Hepatocyte (in vitro differentiated cells): ENCODE measurements around the gene TACC2. TPM values are rescaled to one million over a fixed set of nuclear protein-coding genes. Genes with fewer than 3 reads are reported as not detected.
A peak's percentile ranks its signal among the peaks of the same experiment; 100 is the strongest.

ENCODE experiments used
- DNase-seq: peaks from one replicate; pipeline ENCODE4 v3.0.0-alpha.2; 2016; ENCODE audit warnings: low spot score
- H2AFZ ChIP-seq: fragments of 200-600 bp; sonication (generic); 2 replicates; pipeline ENCODE4 v1.6.0; 2016; ENCODE audit warnings: antibody characterized with exemption, mild to moderate bottlenecking
- H3K27ac ChIP-seq: fragments of 200-600 bp; sonication (generic); 2 replicates; pipeline ENCODE4 v1.5.1; 2016; ENCODE audit warnings: mild to moderate bottlenecking
- H3K27me3 ChIP-seq: fragments of 200-600 bp; sonication (generic); 2 replicates; pipeline ENCODE4 v1.6.1; 2016
- H3K36me3 ChIP-seq: fragments of 200-600 bp; sonication (generic); replicated peaks from 2 replicates; pipeline ENCODE4 v1.5.1; 2016; ENCODE audit warnings: low read depth; ENCODE audit not compliant: insufficient read depth
- H3K4me1 ChIP-seq: fragments of 200-600 bp; sonication (generic); 2 replicates; pipeline ENCODE4 v1.5.1; 2016; ENCODE audit warnings: mild to moderate bottlenecking, moderate library complexity; ENCODE audit not compliant: insufficient read depth
- H3K4me2 ChIP-seq: fragments of 200-600 bp; sonication (generic); 2 replicates; pipeline ENCODE4 v1.6.0; 2016
- H3K4me3 ChIP-seq: fragments of 200-600 bp; sonication (generic); 2 replicates; pipeline ENCODE4 v1.5.1; 2016; ENCODE audit warnings: mild to moderate bottlenecking
- H3K79me2 ChIP-seq: fragments of 200-600 bp; sonication (generic); 2 replicates; pipeline ENCODE4 v1.6.0; 2017; ENCODE audit warnings: mild to moderate bottlenecking
- H3K9me2 ChIP-seq: fragments of 200-600 bp; sonication (generic); replicated peaks from 2 replicates; pipeline ENCODE4 v1.6.0; 2017; ENCODE audit warnings: mild to moderate bottlenecking; ENCODE audit not compliant: insufficient read depth
- H3K9me3 ChIP-seq: fragments of 200-600 bp; sonication (generic); 2 replicates; pipeline ENCODE4 v1.5.1; 2016; ENCODE audit warnings: low read depth, mild to moderate bottlenecking
- H4K20me1 ChIP-seq: fragments of 200-600 bp; sonication (generic); 2 replicates; pipeline ENCODE4 v1.6.0; 2016; ENCODE audit warnings: mild to moderate bottlenecking; ENCODE audit not compliant: insufficient read depth, poor library complexity, severe bottlenecking
- CTCF ChIP-seq: fragments of 200-600 bp; sonication (generic); IDR thresholded peaks from 2 replicates; pipeline ENCODE4 v1.5.1; 2016; ENCODE audit warnings: antibody characterized with exemption, mild to moderate bottlenecking; ENCODE audit not compliant: poor library complexity
- EZH2 ChIP-seq: fragments of 200-600 bp; sonication (generic); IDR thresholded peaks from 2 replicates; pipeline ENCODE4 v1.6.1; 2016; ENCODE audit warnings: antibody characterized with exemption, mild to moderate bottlenecking, borderline replicate concordance
- EZH2phosphoT487 ChIP-seq: fragments of 200-600 bp; sonication (generic); IDR thresholded peaks from one replicate; pipeline ENCODE4 v1.6.1; 2018; ENCODE audit warnings: antibody characterized with exemption, mild to moderate bottlenecking, low read depth, moderate library complexity; ENCODE audit not compliant: unreplicated experiment, severe bottlenecking
- WGBS: methylation state at CpG from one replicate; pipeline ENCODE4 v1.1.6; 2016; ENCODE audit warnings: low lambda C conversion rate; ENCODE audit errors: missing lambda C conversion rate; 5-methylcytosine and 5-hydroxymethylcytosine counted together
- polyA plus RNA-seq: library from polyadenylated mRNA; unstranded; fragments of >200 nt; fragmentation: Nextera tagmentation; extraction: Ambion mirVana; gene quantifications from 2 replicates; pipeline ENCODE4 v1.2.1, GENCODE V29; 2016
- total RNA-seq: library from RNA; depleted of rRNA; stranded (reverse); fragments of >200 nt; gene quantifications from 2 replicates; pipeline ENCODE4 v1.2.3, GENCODE V29; 2014

Gene TACC2
- total and polyA plus RNA-seq, 2 experiments from 2014 or later: 20.0 to 34.6 TPM

DNA sequence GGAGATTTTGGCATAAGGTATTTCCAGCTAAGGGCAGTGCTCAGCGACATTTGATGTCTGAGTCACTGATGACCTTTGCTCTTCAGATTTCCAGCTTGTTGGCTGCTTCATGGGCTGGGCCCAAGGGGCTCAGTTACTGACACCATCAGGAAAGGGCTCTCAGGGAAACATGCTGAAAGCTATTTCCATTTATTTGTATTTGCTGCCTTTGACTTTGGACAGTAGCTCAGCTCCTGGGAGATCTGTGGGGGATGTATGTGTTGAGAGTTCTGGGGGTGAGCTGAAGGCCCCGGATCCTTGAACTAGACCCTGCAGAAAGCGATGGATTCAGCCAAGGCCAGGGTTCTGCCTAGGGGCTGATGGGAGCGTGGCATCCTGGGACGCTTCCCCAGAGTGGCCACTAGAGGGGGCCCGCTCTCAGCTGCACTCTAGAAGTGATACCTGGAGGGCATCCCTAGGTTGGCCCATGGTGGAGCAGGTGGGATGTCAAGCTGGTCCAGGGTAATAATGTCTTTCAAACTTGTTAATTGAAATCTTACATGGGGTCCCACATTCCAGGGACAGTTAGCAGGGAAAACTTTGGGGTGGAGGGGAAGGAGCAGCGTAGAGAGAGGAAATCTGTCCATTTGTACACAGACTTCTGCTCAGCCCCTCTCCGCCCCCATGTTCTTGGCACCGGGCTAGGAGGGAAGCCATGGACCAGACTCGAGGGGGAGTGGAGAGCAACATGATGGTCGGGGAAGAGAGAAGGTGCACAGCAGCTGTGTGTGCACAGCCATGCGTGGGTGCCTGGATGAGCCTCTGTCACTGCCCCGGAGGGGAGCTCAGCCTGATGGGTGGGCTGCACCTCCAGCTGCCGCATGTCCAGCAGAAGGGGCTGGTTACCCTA lies 279.1 kb downstream of the TACC2 start:
- Histone ChIP-seq H2AFZ (no peak overlapping the region), H3K4me3 (no peak overlapping the region)

GRCh38 chr10:122269059-122269687 lies 280.2 kb downstream of the TACC2 start:
- Histone ChIP-seq H4K20me1 (no peaks in the 10 kb centered on the region), H3K4me3 (no peak overlapping the region), H3K9me2 (no peaks in the 10 kb centered on the region), H2AFZ (no peak overlapping the region), H3K4me2 (no peak overlapping the region), H3K27me3 (no peaks in the 10 kb centered on the region), H3K79me2 (no peaks in the 10 kb centered on the region), H3K27ac (peak overlapping the region; percentile 66), H3K4me1 (peaks cover 28% of the 10 kb centered on the region), H3K36me3 (no peaks in the 10 kb centered on the region), H3K9me3 (no peaks in the 10 kb centered on the region)
- TF ChIP-seq EZH2 (no peak), EZH2phosphoT487 (no peak), CTCF (no peak)
- WGBS: 81% methylated on average over 10 of the region's 10 CpGs
- DNase-seq: no peak

More for the DNA sequence above, 279.1 kb downstream of the TACC2 start:
- Histone ChIP-seq H3K27me3 (no peaks in the 10 kb centered on the region), H3K27ac (peak overlapping the region; percentile 66), H3K4me2 (no peak overlapping the region), H3K9me2 (no peaks in the 10 kb centered on the region), H3K4me1 (peaks cover 36% of the 10 kb centered on the region), H3K9me3 (peaks cover under 1% of the 10 kb centered on the region), H3K36me3 (no peaks in the 10 kb centered on the region), H3K79me2 (no peaks in the 10 kb centered on the region), H4K20me1 (no peaks in the 10 kb centered on the region)
- WGBS: 64% methylated on average over 14 of the region's 14 CpGs
- peak; percentile 71 for DNase-seq
- TF ChIP-seq CTCF (peak; percentile 78), EZH2 (no peak)

DNA sequence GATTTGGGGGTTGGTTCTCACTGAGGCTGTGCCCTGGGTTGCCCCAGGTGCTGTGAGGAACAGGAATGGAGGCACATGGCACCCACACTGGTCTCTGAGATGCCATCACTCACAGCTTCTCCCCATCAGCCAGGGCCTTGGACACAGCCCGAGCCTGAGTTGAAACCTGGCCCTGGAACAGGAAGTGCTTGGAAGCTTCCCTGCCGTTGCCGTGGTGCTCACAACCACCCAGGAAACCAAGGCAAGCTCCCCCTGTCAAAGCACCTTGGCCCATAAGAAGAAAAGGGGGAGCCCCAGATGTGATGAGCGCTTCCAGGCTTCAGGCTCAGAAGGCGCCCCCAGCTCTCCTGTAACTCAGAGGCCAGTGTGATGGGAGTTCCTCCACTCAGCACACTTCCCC lies 282.1 kb downstream of the TACC2 start, which contains the start of gene BTBD16:
BTBD16 (plus strand) TSS at position 221 of the 400 bp plus-strand sequence. CDS start 3,786 bp downstream, outside the sequence.
- DNase-seq: no peak
- WGBS: 92% methylated on average over 5 of the region's 5 CpGs
- Histone ChIP-seq H2AFZ (no peak within 1 kb of the TSS), H3K27ac (no peak within 1 kb of the TSS), H4K20me1 (no peaks in the 10 kb centered on the region), H3K9me2 (no peaks in the 10 kb centered on the region), H3K36me3 (no peaks in the 10 kb centered on the region), H3K79me2 (no peaks in the 10 kb centered on the region), H3K27me3 (no peaks in the 10 kb centered on the region), H3K4me2 (no peak within 1 kb of the TSS), H3K4me1 (peaks cover 11% of the 10 kb centered on the region), H3K4me3 (no peak within 1 kb of the TSS), H3K9me3 (no peaks in the 10 kb centered on the region)
- TF ChIP-seq EZH2phosphoT487 (no peak), EZH2 (no peak), CTCF (no peak)
